T47D (cell line): ENCODE measurements around the gene SLIT3.

ENCODE experiments used
- DNase-seq, 2 experiments: peaks; one replicate each; pipeline versions ENCODE4 v3.0.0 to v3.0.0-alpha.2; 2011 to 2012; ENCODE audit warnings: low read depth in 1 of 2, low spot score in 1 of 2
- JUND ChIP-seq: IDR thresholded peaks from 2 replicates; pipeline ENCODE4 v1.6.1; 2012; ENCODE audit warnings: low read depth
- in situ Hi-C: cut with HindIII; loops from 2 replicates; pipeline ENCODE4 v1.10.0; 2016; ENCODE audit warnings: low sequenced_read_pairs, low pct_unique_long_range_greater_than_20kb

The SLIT3 gene

DNA sequence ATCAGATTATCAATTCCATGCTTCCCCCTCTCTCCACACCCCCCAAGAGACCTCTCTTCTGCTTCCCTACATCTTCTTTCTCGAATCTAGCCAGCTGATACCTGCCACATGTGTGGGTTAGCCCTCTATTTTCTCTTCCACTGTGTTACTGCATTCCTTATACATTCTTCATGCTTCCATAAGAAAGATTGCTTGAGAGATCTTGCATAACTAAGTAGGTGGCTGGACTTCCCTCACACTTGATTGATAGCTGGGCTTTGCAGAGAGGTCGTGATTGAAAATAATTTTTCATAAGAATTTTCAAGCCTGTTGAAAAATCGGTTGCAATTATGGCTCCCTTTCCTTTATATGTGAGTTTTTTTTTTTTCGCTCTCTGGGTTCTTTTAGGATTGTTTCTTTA lies 688.8 kb downstream of the SLIT3 start:
- in situ Hi-C loops: no loop called here
- no peak for TF ChIP-seq JUND
- DNase-seq: no peak
